ENCODE results near the gene NUCKS1.
"Not testable (repeated sequence)": the region's sequence is repeated elsewhere in the genome, so short reads cannot be mapped to it uniquely, and the experiment has no call there.

GRCh38 chr1:205720740-205721139 lies 29.2 kb downstream of the NUCKS1 start:
- not testable (repeated sequence) for TF ChIP-seq EP300, CTCF, POLR2A (IDR thresholded peaks at IDR 0.05)

Data from ovary (tissue), 3 donors.